ENCODE data around the gene PTPRJ.

DNA sequence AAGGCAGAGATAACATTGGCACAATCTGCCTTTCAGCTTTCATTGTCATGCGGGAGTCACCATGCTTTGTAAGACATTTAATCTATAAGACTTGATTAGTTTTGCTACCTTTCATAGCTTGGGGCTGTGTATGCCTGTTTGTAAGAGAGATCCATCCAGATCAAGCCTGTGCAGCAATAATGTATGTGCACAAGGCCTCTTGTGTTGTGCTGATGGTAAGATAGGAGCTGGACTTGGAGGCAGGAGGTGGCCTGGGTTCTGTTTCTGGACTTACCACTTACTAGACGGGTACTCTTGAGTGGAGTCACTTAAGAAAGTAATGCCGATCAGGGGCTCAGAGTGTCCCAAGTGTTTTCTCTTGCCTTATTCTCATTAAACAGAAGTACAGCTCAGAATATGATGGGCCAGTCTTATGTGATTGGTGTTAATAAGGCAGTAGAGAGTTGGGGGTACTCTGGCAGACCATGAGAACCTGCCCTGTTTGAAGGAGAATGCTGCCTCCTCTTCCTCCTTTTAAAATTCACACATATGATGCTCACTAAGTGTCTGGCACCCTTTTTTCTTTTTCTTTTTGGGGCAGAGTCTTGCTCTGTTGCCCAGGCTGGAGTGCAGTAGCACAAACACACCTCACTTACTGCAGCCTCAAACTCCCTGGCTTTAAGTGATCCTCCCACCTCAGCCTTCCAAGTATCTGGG lies 30.9 kb downstream of the PTPRJ start:
- no peak for TF ChIP-seq POLR2A (IDR thresholded peaks at IDR 0.05)
- TF ChIP-seq, protein P1, sequence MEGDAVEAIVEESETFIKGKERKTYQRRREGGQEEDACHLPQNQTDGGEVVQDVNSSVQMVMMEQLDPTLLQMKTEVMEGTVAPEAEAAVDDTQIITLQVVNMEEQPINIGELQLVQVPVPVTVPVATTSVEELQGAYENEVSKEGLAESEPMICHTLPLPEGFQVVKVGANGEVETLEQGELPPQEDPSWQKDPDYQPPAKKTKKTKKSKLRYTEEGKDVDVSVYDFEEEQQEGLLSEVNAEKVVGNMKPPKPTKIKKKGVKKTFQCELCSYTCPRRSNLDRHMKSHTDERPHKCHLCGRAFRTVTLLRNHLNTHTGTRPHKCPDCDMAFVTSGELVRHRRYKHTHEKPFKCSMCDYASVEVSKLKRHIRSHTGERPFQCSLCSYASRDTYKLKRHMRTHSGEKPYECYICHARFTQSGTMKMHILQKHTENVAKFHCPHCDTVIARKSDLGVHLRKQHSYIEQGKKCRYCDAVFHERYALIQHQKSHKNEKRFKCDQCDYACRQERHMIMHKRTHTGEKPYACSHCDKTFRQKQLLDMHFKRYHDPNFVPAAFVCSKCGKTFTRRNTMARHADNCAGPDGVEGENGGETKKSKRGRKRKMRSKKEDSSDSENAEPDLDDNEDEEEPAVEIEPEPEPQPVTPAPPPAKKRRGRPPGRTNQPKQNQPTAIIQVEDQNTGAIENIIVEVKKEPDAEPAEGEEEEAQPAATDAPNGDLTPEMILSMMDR (IDR thresholded peaks at IDR 0.05 in 8 of 11, conservative IDR thresholded peaks at IDR 0.05 in 3 of 11): no peak
